ENCODE data around the gene KCTD13.

DNA sequence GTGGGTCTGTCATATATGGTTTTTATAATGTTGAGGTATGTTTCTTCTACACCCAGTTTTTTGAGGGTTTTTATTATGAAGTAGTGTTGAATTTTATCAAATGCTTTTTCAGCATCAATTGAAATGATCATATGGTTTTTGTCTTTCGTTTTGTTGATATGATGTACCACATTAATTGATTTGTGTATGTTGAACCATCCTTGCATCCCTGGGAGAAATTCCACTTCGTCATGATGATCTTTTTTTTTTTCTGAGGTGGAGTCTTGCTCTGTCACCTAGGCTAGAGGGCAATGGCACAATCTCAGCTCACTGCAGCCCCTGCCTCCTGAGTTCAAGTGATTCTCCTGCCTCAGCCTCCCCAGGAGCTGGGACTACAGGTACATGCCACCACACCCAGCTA lies 21.9 kb upstream of the KCTD13 start:
- TF ChIP-seq POLR2AphosphoS5 (IDR thresholded peaks at IDR 0.05; ENCODE audit: low read depth, low read length): no peak
- TF ChIP-seq TAF1 (IDR thresholded peaks at IDR 0.05; ENCODE audit: low read depth, low read length): no peak
- TF ChIP-seq POLR2A (IDR thresholded peaks at IDR 0.05; ENCODE audit: low read depth, low read length): no peak
- no peak for TF ChIP-seq PAX5 (IDR thresholded peaks at IDR 0.05; ENCODE audit: insufficient read depth, low read length, severe bottlenecking)
- no peak for TF ChIP-seq POU2F2 (IDR thresholded peaks at IDR 0.05; ENCODE audit: low read depth, low read length)
